ENCODE data around the gene NTS.

- no peak for TF ChIP-seq REST (tag by site-specific recombination; IDR thresholded peaks at IDR 0.05)
- TF ChIP-seq PBX3 (CRISPR knock-in tag; IDR thresholded peaks at IDR 0.05): no peak
- no peak for TF ChIP-seq CTCF (tag by site-specific recombination; IDR thresholded peaks at IDR 0.05)
Measured at GRCh38 chr12:85856966-85857365, 17.1 kb upstream of the NTS start.
